DMS153 (cell line): Measurements from ENCODE around the gene MYLIP.
"Not testable (repeated sequence)": the region's sequence is repeated elsewhere in the genome, so short reads cannot be mapped to it uniquely, and the experiment has no call there.

Experiments used
- DNase-seq: peaks from one replicate; lab custom pipeline; 2025; lab: John Stamatoyannopoulos, UW

The MYLIP gene

GRCh38 chr6:16174416-16175078, 45.7 kb downstream of the MYLIP start:
- DNase-seq: no peak

DNA sequence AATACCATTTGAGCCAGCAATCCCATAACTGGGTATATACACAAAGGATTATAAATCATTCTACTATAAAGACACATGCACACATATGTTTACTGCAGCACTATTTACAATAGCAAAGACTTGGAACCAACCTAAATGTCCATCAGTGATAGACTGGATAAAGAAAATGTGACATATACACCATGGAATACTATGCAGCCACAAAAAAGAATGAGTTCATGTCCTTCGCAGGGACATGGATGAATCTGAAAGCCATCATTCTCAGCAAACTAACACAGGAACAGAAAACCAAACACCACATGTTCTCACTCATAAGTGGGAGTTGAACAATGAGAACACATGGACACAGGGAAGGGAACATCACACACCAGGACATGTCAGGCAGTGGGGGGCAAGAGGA, 47.7 kb downstream of the MYLIP start:
- DNase-seq: not testable (repeated sequence)

- DNase-seq: no peak
Observed at GRCh38 chr6:16177881-16178280, 49.0 kb downstream of the MYLIP start.

GRCh38 chr6:16178351-16178750, 49.5 kb downstream of the MYLIP start:
- DNase-seq: no peak

DNA sequence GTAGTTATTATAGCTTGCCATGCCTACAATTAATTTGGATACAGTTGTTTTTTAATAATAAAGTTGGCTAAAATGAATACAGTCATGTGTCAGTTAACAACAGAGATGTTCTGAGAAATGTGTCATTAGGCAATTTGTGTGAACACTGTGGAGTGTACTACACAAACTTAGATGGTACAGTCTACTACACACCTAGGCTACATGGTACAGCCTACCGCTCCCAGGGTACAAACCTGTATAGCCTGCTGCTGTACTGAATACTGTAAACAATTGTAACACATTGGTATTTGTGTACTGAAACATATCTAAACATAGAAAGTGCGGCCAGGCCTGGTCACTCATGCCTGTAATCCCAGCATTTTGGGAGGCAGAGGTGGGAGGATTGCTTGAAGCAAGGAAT, 50.2 kb downstream of the MYLIP start:
- no peak for DNase-seq

GRCh38 chr6:16179970-16180431, 51.1 kb downstream of the MYLIP start:
- no peak for DNase-seq

DNA sequence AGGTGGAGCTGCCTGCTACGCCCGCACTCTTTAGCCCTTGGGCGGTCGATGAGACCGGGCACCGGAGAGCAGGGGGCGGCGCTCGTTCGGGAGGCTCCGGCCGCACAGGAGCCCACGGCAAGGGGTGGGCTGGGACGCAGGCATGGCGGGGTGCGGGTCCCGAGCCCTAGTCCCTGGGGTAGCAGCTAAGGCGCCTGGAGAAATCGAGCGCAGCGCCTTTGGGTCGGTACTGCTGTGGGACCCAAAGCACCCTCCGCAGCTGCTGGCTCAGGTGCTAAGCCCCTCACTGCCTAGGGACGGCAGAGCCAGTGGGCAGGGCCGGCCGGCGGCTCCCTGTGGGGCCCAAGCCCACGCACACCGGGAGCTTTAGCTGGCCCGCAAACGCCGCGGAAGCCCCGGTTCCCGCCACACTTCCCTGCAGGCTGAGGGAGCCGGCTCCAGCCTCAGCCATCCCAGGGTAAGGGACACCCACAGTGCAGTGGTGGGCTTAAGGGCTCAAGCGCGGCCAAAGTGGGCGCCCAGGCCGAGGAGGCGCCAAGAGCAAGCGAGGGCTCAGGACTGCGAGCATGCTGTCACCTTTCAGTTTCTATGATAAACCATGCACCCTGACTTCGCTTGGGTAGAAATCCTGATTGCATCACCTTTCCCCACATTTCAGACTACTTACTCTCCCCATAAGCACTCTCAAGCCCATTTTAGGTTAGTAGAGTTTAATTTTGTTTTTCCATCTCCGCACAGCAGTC, 52.0 kb downstream of the MYLIP start:
- no peak for DNase-seq

- DNase-seq: no peak
Observed at GRCh38 chr6:16181439-16182297, 52.8 kb downstream of the MYLIP start.

DNA sequence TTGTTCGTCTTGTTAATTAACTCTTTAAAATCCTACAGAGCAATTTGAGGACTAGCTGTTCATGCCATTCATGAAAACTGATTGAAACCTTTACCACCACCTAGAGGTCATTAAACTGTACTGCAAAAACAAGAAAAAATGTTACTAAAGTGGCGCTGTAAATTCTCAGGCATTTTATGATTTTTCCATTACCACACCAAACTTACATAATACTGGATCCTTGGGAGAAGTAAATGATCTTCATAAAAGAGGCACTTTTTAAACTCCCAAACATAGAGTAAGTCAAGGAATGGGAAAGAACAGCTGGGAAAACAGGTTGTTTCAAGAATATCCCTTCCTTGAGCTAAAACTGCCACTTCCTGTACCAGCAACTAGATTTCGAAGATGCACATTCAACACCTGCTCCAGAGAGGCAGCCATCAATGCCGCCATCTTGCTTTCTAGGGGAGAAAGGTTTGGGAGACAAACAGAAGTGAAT, 54.3 kb downstream of the MYLIP start:
- no peak for DNase-seq

- no peak for DNase-seq
Observed at GRCh38 chr6:16184129-16184528, 55.2 kb downstream of the MYLIP start.

DNA sequence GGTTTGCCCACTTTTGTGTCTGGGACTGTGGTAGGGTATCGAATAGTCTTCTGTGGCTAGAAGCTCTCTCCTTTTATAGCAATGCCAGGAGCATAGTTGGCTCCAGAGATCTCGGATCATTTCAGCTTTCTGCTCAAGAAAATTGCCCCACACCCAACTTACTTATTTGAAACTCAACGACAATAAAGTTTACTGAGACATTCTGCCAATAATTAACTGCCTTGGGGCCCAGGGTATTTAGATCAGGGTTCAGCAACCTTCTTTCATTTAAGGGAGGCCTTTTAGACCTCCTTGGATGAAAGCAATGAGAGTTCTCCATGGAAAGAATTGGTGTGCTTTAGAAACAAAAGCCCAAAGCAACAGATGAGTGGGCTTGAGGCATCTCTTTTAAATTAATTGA, 55.7 kb downstream of the MYLIP start:
- no peak for DNase-seq

- DNase-seq: no peak
Observed at GRCh38 chr6:16187176-16187575, 58.3 kb downstream of the MYLIP start.

- DNase-seq: no peak
Observed at GRCh38 chr6:16190214-16190613, 61.3 kb downstream of the MYLIP start.

DNA sequence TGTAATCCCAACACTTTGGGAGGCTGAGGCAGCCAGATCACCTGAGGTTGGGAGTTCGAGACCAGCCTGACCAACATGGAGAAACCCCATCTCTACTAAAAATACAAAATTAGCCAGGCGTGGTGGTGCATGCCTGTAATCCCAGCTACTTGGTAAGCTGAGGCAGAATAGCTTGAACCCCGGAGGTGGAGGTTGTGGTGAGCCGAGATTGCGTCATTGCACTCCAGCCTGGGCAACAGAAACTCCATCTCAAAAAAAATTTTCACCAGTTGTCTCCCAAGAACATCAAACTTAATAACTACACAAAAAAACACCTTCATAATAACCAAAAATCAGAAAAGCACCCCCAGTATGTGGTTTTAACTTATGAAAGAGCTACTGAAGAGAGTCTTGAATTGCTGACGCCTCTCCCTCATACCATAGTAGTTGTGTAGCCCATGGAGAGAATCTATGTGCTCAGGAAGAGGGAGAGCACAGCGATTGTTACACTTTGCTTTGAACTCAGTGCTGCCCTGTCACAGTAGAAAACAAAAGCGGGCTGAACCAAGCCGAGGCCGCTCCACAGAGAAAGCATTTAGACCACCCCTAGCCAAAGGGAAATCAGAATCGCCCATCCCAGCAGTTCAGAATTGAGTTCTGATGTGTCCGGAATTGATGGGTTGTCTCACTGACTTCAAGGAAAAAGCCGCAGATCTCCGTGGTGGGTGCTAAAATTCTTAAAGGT, 67.5 kb downstream of the MYLIP start:
- DNase-seq: no peak

DNA sequence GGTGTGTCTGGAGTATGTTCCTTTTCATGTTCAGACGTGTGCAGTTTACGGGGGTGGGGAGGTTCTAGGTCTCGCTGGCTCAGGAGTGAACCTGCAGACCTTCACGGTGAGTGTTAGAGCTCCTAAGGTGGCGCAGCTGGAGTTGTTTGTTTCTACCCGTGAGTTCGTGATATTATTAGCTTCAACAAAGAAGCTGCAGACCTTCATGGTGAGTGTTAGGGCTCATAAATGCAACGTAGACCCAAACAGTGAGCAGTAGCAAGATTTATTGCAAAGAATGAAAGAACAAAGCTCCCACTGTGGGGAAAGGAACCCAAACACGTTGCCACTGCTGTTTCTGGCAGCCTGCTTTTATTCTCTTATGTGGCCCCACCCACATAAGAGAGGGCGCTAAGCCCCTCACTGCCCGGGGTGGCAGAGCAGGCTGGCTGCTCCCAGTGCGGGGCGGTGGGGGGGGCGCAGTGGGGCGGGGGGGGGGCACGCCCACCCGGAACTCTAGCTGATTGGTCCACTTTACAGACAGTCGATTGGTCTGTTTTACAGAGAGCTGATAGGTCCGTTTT, 68.2 kb downstream of the MYLIP start:
- no peak for DNase-seq
